ENCODE data around the gene GPX5.

GRCh38 chr6:28553986-28554881, 28.6 kb downstream of the GPX5 start:
- TF ChIP-seq, protein P1, sequence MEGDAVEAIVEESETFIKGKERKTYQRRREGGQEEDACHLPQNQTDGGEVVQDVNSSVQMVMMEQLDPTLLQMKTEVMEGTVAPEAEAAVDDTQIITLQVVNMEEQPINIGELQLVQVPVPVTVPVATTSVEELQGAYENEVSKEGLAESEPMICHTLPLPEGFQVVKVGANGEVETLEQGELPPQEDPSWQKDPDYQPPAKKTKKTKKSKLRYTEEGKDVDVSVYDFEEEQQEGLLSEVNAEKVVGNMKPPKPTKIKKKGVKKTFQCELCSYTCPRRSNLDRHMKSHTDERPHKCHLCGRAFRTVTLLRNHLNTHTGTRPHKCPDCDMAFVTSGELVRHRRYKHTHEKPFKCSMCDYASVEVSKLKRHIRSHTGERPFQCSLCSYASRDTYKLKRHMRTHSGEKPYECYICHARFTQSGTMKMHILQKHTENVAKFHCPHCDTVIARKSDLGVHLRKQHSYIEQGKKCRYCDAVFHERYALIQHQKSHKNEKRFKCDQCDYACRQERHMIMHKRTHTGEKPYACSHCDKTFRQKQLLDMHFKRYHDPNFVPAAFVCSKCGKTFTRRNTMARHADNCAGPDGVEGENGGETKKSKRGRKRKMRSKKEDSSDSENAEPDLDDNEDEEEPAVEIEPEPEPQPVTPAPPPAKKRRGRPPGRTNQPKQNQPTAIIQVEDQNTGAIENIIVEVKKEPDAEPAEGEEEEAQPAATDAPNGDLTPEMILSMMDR (IDR thresholded peaks at IDR 0.05): no peak
- TF ChIP-seq POLR2A (IDR thresholded peaks at IDR 0.05): no peak

Measured in body of pancreas (tissue), 4 donors.